IMR-90 (cell line): Measurements from ENCODE around the gene STAMBPL1. TPM values are rescaled to one million over a fixed set of nuclear protein-coding genes. Genes with fewer than 3 reads are reported as not detected.

Source experiments
- ATAC-seq: fragments of 200-7000 bp; cut with Tn5 transposase; 2 replicates; pipeline ENCODE4 v1.9.1; 2020; ENCODE audit warnings: low read depth, mild to moderate bottlenecking, moderate library complexity
- BruUV-seq: library from RNA; stranded (reverse); fragments of 400-500 nt; replicated peaks from 2 replicates; lab custom pipeline; 2021; lab: Mats Ljungman, UMichigan
- CTCF ChIA-PET: fragments of 300-600 bp; formaldehyde crosslinking; extraction: SDS; loops from one replicate; lab custom pipeline; 2021; ENCODE audit warnings: antibody characterized with exemption; lab: Yijun Ruan, JAX
- POLR2A ChIA-PET: fragments of 300-600 bp; sonication (Branson Sonifier 250); formaldehyde crosslinking; loops from one replicate; lab custom pipeline; 2022; ENCODE audit warnings: antibody characterized with exemption; ENCODE audit not compliant: unreplicated experiment; lab: Charles Lee
- DNase-seq: peaks from one replicate; pipeline ENCODE4 v3.0.0; 2013
- H2AFZ ChIP-seq: replicated peaks from 2 replicates; pipeline ENCODE3; 2013; ENCODE audit warnings: low read length, mild to moderate bottlenecking; ENCODE audit not compliant: poor library complexity
- H2AK5ac ChIP-seq: 2 replicates; pipeline ENCODE4 v1.6.1; 2013; ENCODE audit warnings: low read depth, low read length, inconsistent platforms
- H2AK9ac ChIP-seq: replicated peaks from 2 replicates; pipeline ENCODE3; 2013; ENCODE audit warnings: mild to moderate bottlenecking, low read depth, low read length, moderate library complexity; ENCODE audit not compliant: poor library complexity
- H2BK120ac ChIP-seq: 2 replicates; pipeline ENCODE4 v1.6.1; 2013; ENCODE audit warnings: low read depth, low read length, inconsistent platforms
- H2BK15ac ChIP-seq: 3 replicates; pipeline ENCODE4 v1.6.1; 2013; ENCODE audit warnings: low read depth, low read length, inconsistent platforms
- H2BK20ac ChIP-seq: 2 replicates; pipeline ENCODE4 v1.6.1; 2013; ENCODE audit warnings: low read depth, mild to moderate bottlenecking, inconsistent platforms, low read length, moderate library complexity
- H2BK5ac ChIP-seq: 2 replicates; pipeline ENCODE4 v1.6.1; 2013; ENCODE audit warnings: mild to moderate bottlenecking, low read depth, low read length, inconsistent platforms; ENCODE audit not compliant: poor library complexity, severe bottlenecking
- H3K14ac ChIP-seq: replicated peaks from 2 replicates; pipeline ENCODE4 v1.6.1; 2013; ENCODE audit warnings: low read depth, low read length, inconsistent platforms
- H3K18ac ChIP-seq: 2 replicates; pipeline ENCODE4 v1.6.1; 2013; ENCODE audit warnings: low read depth, low read length, control low read depth
- H3K23ac ChIP-seq: 2 replicates; pipeline ENCODE4 v1.6.1; 2013; ENCODE audit warnings: low read depth, low read length, inconsistent platforms
- H3K27ac ChIP-seq: 2 replicates; pipeline ENCODE4 v1.5.1; 2013; ENCODE audit warnings: mild to moderate bottlenecking, control low read depth, low read length; ENCODE audit not compliant: insufficient read depth
- H3K27me3 ChIP-seq: 2 replicates; pipeline ENCODE4 v1.6.1; 2013; ENCODE audit warnings: low read length; ENCODE audit not compliant: control insufficient read depth, insufficient read depth
- H3K36me3 ChIP-seq: 2 replicates; pipeline ENCODE4 v1.6.1; 2013; ENCODE audit warnings: low read length, mixed read lengths; ENCODE audit not compliant: control insufficient read depth, insufficient read depth
- H3K4ac ChIP-seq: 2 replicates; pipeline ENCODE4 v1.6.1; 2013; ENCODE audit warnings: low read depth, low read length, inconsistent platforms
- H3K4me1 ChIP-seq: 2 replicates; pipeline ENCODE4 v1.6.1; 2013; ENCODE audit warnings: low read length, mixed read lengths; ENCODE audit not compliant: control insufficient read depth, insufficient read depth
- H3K4me2 ChIP-seq: 2 replicates; pipeline ENCODE4 v1.6.1; 2013; ENCODE audit warnings: low read depth, mild to moderate bottlenecking, control low read depth, low read length, moderate library complexity
- H3K4me3 ChIP-seq: 2 replicates; pipeline ENCODE4 v1.5.1; 2013; ENCODE audit warnings: low read depth, mild to moderate bottlenecking, control low read depth, low read length, moderate library complexity; ENCODE audit not compliant: insufficient read depth
- H3K56ac ChIP-seq: 2 replicates; pipeline ENCODE4 v1.6.1; 2013; ENCODE audit warnings: low read length, inconsistent platforms; ENCODE audit not compliant: insufficient read depth; ENCODE audit errors: extremely low read depth
- H3K79me1 ChIP-seq, 2 experiments: 2 replicates each; pipeline ENCODE4 v1.6.1; 2013; ENCODE audit warnings: low read length in 2 of 2, inconsistent platforms in 1 of 2, low read depth in 1 of 2
- H3K9ac ChIP-seq: 2 replicates; pipeline ENCODE4 v1.6.1; 2013; ENCODE audit warnings: low read depth, low read length, control low read depth
- H3K9me1 ChIP-seq: 2 replicates; pipeline ENCODE4 v1.6.1; 2013; ENCODE audit warnings: low read length, inconsistent platforms; ENCODE audit not compliant: insufficient read depth
- H3K9me3 ChIP-seq: 2 replicates; pipeline ENCODE4 v1.6.1; 2013; ENCODE audit warnings: low read length; ENCODE audit not compliant: control insufficient read depth, insufficient read depth
- H4K20me1 ChIP-seq: 2 replicates; pipeline ENCODE4 v1.6.1; 2013; ENCODE audit warnings: low read length, inconsistent platforms; ENCODE audit not compliant: insufficient read depth
- H4K5ac ChIP-seq: 2 replicates; pipeline ENCODE4 v1.6.1; 2013; ENCODE audit warnings: mild to moderate bottlenecking, low read depth, low read length, control low read depth
- H4K8ac ChIP-seq, 2 experiments: 2 replicates each; pipeline ENCODE4 v1.6.1; 2013; ENCODE audit warnings: low read depth in 2 of 2, low read length in 2 of 2, control low read depth in 1 of 2, inconsistent platforms in 1 of 2
- H4K91ac ChIP-seq: 2 replicates; pipeline ENCODE4 v1.6.1; 2013; ENCODE audit warnings: low read depth, low read length, inconsistent platforms; ENCODE audit not compliant: insufficient read depth
- BHLHE40 ChIP-seq: fragments of 150-350 bp; IDR thresholded peaks from 2 replicates; pipeline ENCODE4 v1.6.1; 2016; ENCODE audit warnings: mild to moderate bottlenecking, low read depth, low read length
- CEBPB ChIP-seq: IDR thresholded peaks from 2 replicates; pipeline ENCODE4 v1.6.1; 2012; ENCODE audit warnings: low read depth, low read length, improper control_type of control experiment
- CHD1 ChIP-seq: IDR thresholded peaks from 2 replicates; pipeline ENCODE4 v1.6.1; 2012; ENCODE audit warnings: low read depth, low read length, improper control_type of control experiment
- CTCF ChIP-seq: conservative IDR thresholded peaks from 2 replicates; pipeline ENCODE4 v1.5.1; 2012; ENCODE audit warnings: mild to moderate bottlenecking, low read depth, low read length, improper control_type of control experiment
- ELK1 ChIP-seq: fragments of 150-350 bp; IDR thresholded peaks from 2 replicates; pipeline ENCODE4 v1.6.1; 2016; ENCODE audit warnings: low read depth, mild to moderate bottlenecking, low read length, moderate library complexity, borderline replicate concordance
- FOS ChIP-seq: fragments of 150-350 bp; IDR thresholded peaks from 2 replicates; pipeline ENCODE4 v1.6.1; 2016; ENCODE audit warnings: low read depth, low read length
- MAFK ChIP-seq: IDR thresholded peaks from 2 replicates; pipeline ENCODE4 v1.6.1; 2012; ENCODE audit warnings: low read depth, low read length, improper control_type of control experiment
- MAZ ChIP-seq: IDR thresholded peaks from 2 replicates; pipeline ENCODE4 v1.6.1; 2012; ENCODE audit warnings: low read depth, mild to moderate bottlenecking, low read length, improper control_type of control experiment, moderate library complexity, borderline replicate concordance
- MXI1 ChIP-seq: IDR thresholded peaks from 2 replicates; pipeline ENCODE4 v1.6.1; 2012; ENCODE audit warnings: low read depth, mild to moderate bottlenecking, low read length, moderate library complexity, borderline replicate concordance
- NFE2L2 ChIP-seq: fragments of 150-350 bp; IDR thresholded peaks from 2 replicates; pipeline ENCODE4 v1.6.1; 2016; ENCODE audit warnings: low read depth, mild to moderate bottlenecking, low read length
- POLR2A ChIP-seq: IDR thresholded peaks from 2 replicates; pipeline ENCODE4 v1.6.1; 2012; ENCODE audit warnings: mild to moderate bottlenecking, low read depth, low read length
- RAD21 ChIP-seq: IDR thresholded peaks from 2 replicates; pipeline ENCODE4 v1.6.1; 2012; ENCODE audit warnings: low read length, improper control_type of control experiment
- RCOR1 ChIP-seq: IDR thresholded peaks from 2 replicates; pipeline ENCODE4 v1.6.1; 2012; ENCODE audit warnings: mild to moderate bottlenecking, low read length, improper control_type of control experiment; ENCODE audit not compliant: insufficient replicate concordance
- RFX5 ChIP-seq: IDR thresholded peaks from 2 replicates; pipeline ENCODE4 v1.8.0; 2012; ENCODE audit warnings: low read depth, mild to moderate bottlenecking, low read length, moderate library complexity
- SMC3 ChIP-seq: fragments of 150-350 bp; IDR thresholded peaks from 2 replicates; pipeline ENCODE4 v1.6.1; 2016; ENCODE audit warnings: low read depth, mild to moderate bottlenecking, antibody characterized with exemption, low read length, moderate library complexity
- USF2 ChIP-seq: fragments of 150-350 bp; IDR thresholded peaks from 2 replicates; pipeline ENCODE4 v1.6.1; 2017; ENCODE audit warnings: mild to moderate bottlenecking, antibody characterized with exemption, low read length, low read depth
- dilution Hi-C: fragments of 300-500 bp; cut with HindIII; formaldehyde crosslinking; loops from one replicate; pipeline ENCODE4 v1.14.3; 2018; ENCODE audit warnings: low sequenced_read_pairs; ENCODE audit not compliant: unreplicated experiment
- in situ Hi-C: fragments of 300-500 bp; cut with MboI; formaldehyde crosslinking; loops from 3 replicates; pipeline ENCODE4 v1.14.3; 2019; ENCODE audit warnings: low sequenced_read_pairs, inconsistent platforms, mixed read lengths
- intact Hi-C: fragments of 100-400 bp; cut with micrococcal nuclease; formaldehyde crosslinking; loops from 2 replicates; pipeline ENCODE4 v1.10.0; 2022
- polyA plus RNA-seq, 3 experiments: library from polyadenylated mRNA; depleted of rRNA; stranded (reverse); fragments of >200 nt; gene quantifications; 2 replicates each; pipeline ENCODE4 v1.2.3, GENCODE V29; 2012; ENCODE audit warnings: low replicate concordance in 1 of 3
- total RNA-seq: library from RNA; depleted of rRNA; stranded (reverse); fragments of >200 nt; gene quantifications from 2 replicates; pipeline ENCODE4 v1.2.3, GENCODE V29; 2012

The STAMBPL1 gene
- total and polyA plus RNA-seq, 2 of the 4 experiments (the other 2 are of a cell fraction): 26.8 to 28.1 TPM

- Histone ChIP-seq H2AK5ac (no peak overlapping the region), H3K4me2 (no peak overlapping the region), H2AK9ac (no peak overlapping the region), H4K8ac (no peak overlapping the region), H3K9me1 (no peaks in the 10 kb centered on the region), H3K4me1 (no peaks in the 10 kb centered on the region), H3K4me3 (no peak overlapping the region), H3K27me3 (no peaks in the 10 kb centered on the region), H4K5ac (no peak overlapping the region), H2AFZ (no peak overlapping the region), H4K91ac (no peak overlapping the region), H3K56ac (no peak overlapping the region), H3K14ac (no peak overlapping the region), H3K9ac (no peak overlapping the region), H3K27ac (no peak overlapping the region), H3K18ac (no peak overlapping the region), H2BK20ac (no peak overlapping the region), H2BK120ac (no peak overlapping the region), H3K4ac (no peak overlapping the region), H3K36me3 (no peaks in the 10 kb centered on the region), H4K20me1 (no peaks in the 10 kb centered on the region), H2BK15ac (no peak overlapping the region), H3K23ac (no peak overlapping the region), H3K9me3 (no peaks in the 10 kb centered on the region), H2BK5ac (no peak overlapping the region), H3K79me1 (no peaks in the 10 kb centered on the region)
- no peak for ATAC-seq
- ChIA-PET CTCF (no interaction called here), POLR2A (interaction anchor here (0.6 kb wide), 1 partner anchor 249 kb away, joined by 4 read pairs; the partner anchor contains the start of gene RNLS)
- in situ Hi-C loops (loop anchor here (10.0 kb wide), 1 partner anchor 392 kb away; no protein-coding TSS in a partner anchor), intact Hi-C loops (no loop called here), dilution Hi-C loops (no loop called here)
- no TSS peak for BruUV-seq
- TF ChIP-seq MAFK (no peak), FOS (no peak), RFX5 (no peak), POLR2A (no peak), SMC3 (no peak), CEBPB (no peak), BHLHE40 (no peak), RCOR1 (no peak), CHD1 (no peak), MAZ (no peak), ELK1 (no peak), USF2 (no peak), MXI1 (no peak), NFE2L2 (no peak), RAD21 (no peak), CTCF (no peak)
- no peak for DNase-seq
These were observed 47.7 kb upstream of the STAMBPL1 start for GRCh38 chr10:88832376-88832775.
